ENCODE results near the gene CARD19.

DNA sequence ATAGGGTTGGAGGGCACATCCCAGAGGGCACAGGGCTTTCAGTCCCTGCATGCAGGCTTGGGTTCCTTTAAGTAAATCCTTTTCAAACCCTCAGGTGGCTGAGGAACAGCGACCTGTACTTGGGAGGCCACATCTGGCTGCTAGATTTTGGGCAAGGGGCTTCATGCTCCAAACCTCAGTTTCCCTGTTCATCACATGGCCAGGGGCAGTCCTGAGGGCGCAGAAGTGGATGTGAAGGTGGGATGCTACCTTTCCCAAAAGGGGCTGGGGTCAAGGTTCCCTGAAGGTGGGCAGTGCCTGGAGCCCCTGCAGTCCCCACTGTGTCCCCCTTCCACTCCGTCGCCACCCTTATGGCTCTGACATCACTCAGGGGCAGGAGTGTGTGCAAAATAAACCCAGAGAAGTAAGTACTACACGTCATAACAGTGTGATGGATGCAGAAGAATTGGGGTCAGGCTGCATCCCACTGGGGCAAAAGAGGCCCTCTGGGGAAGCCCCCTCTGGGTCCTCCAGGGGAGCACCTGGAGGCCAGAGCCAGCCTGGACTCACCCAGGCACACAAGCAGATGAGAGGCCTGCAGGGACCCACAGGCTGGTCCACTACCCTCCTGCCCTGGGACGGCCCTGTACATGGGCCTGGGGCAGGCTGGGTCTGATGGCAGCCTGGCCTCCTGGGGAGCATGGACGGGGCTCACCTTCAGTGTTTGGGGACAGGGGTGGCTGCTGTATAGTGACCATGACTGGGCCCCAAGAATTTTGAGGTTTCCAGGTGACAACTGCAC lies 1.9 kb upstream of the CARD19 start:
- TF ChIP-seq, protein P1, sequence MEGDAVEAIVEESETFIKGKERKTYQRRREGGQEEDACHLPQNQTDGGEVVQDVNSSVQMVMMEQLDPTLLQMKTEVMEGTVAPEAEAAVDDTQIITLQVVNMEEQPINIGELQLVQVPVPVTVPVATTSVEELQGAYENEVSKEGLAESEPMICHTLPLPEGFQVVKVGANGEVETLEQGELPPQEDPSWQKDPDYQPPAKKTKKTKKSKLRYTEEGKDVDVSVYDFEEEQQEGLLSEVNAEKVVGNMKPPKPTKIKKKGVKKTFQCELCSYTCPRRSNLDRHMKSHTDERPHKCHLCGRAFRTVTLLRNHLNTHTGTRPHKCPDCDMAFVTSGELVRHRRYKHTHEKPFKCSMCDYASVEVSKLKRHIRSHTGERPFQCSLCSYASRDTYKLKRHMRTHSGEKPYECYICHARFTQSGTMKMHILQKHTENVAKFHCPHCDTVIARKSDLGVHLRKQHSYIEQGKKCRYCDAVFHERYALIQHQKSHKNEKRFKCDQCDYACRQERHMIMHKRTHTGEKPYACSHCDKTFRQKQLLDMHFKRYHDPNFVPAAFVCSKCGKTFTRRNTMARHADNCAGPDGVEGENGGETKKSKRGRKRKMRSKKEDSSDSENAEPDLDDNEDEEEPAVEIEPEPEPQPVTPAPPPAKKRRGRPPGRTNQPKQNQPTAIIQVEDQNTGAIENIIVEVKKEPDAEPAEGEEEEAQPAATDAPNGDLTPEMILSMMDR (IDR thresholded peaks at IDR 0.05), result no peak
- TF ChIP-seq POLR2A (IDR thresholded peaks at IDR 0.05), result no peak

Measured in heart left ventricle (tissue), 13 donors.